Regular cardiac myocyte (primary cell): ENCODE results near the gene DTNB. TPM values are rescaled to one million over a fixed set of nuclear protein-coding genes. Genes with fewer than 3 reads are reported as not detected.

Experiments
- total RNA-seq: library from RNA; depleted of rRNA; stranded (reverse); fragments of >200 nt; gene quantifications from 2 replicates; pipeline ENCODE4 v1.2.3, GENCODE V29; 2014

Gene DTNB
- 3.4 and 4.0 TPM in 2 replicates for total RNA-seq

DNA sequence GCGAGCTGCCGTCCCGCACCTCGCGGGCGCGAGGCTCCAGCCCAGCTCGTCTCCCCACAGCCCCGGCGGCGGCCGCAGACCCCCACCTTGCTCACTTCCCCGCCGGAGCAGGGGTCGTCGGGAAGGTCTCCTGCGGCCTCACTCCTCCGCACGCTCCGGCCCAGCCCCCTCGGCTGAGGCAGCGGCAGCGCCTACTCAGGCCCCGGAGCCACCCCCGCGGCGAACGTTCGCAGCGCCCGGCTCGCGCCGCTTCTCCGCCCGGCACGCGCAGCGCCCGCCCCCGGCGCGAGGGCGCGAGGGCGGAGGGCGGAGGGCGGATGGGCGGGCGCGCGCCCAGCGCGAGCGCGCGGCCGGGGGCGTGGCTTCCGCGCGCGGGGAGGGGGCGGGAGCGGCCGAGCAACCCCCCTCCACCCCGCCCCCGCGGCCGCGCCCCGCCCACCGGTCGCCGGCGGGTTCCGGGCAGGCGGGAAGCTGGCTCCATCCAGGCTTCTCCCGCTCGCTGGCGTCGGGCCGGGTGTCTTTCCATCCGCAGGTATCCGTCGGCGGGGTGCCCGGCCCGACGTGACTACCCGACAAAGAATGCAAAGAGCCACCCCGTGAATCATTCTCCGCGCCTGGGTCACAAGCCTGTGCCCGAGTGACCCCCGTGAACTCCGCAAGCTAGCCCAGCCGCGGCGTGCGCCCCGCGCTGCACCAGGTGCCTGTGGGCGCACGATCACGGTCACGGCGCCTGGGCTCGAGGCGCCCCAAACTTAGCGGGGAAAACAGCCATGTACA, at the start of gene DTNB:
Gene DTNB, minus strand, starts transcription at position 278 of the 777 bp plus-strand sequence. CDS start 20,917 bp downstream, outside the sequence.

DNA sequence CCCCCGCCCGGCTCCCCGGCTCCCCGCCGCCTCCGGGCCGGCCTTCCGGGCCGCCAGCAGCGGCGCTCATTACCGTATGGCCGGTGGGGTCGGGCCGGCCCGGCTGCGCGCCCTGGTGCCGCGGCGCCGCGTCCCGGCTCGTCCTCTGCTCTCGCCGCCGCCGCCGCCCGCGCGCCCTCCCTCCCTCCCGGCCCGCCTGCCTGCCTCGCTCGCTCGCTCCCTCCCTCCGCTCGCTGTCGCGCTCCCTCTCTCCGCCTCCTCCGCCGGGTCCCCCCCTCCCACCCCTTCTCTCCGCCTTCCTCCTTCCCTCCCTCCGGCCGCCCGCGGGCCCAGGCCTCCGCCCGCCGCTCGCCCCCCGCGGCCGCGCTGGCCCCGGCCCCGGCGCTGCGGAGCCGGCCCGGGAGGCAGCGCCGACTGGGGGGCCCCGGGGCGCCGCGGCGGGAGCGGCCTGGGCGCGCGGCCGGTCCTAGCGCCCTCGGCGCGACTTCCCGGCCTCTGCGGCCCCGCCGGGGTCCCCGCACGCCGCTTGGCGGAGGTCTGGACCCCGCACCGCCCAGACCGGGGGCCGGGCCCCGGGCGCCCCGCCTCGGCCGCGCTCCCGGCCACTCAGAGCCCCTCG, 331.5 kb downstream of the DTNB start, which contains the start of gene DNMT3A:
Gene DNMT3A, minus strand, starts transcription at position 173 of the 619 bp plus-strand sequence. CDS start 27,941 bp downstream, outside the sequence.

Other genes with a start within 250 kb of the DTNB start
- gene ASXL2, start 204.9 kb upstream of the DTNB start, total RNA-seq = 3.6 and 4.8 TPM in 2 replicates